GM23338 (cell line): ENCODE results near the gene GALNT9. TPM values are rescaled to one million over a fixed set of nuclear protein-coding genes. Genes with fewer than 3 reads are reported as not detected.
A peak's percentile ranks its signal among the peaks of the same experiment; 100 is the strongest.

Experiments used
- ATAC-seq: fragments of 200-7000 bp; cut with Tn5 transposase; 3 replicates; pipeline ENCODE4 v1.9.1; 2020
- DNase-seq: peaks from one replicate; pipeline ENCODE4 v3.0.0-alpha.2; 2015; ENCODE audit warnings: low spot score
- H2AFZ ChIP-seq: fragments of 200-600 bp; sonication (generic); 2 replicates; pipeline ENCODE4 v1.8.0; 2016; ENCODE audit warnings: antibody characterized with exemption, mild to moderate bottlenecking, moderate library complexity
- H3F3A ChIP-seq: fragments of 200-600 bp; sonication (generic); replicated peaks from 2 replicates; pipeline ENCODE4 v1.8.0; 2017; ENCODE audit warnings: antibody characterized with exemption, mixed run types, low read depth
- H3K27ac ChIP-seq: fragments of 200-600 bp; sonication (generic); 2 replicates; pipeline ENCODE4 v1.6.1; 2016; ENCODE audit warnings: low read depth
- H3K27me3 ChIP-seq: fragments of 200-600 bp; sonication (generic); 2 replicates; pipeline ENCODE4 v1.8.0; 2016; ENCODE audit warnings: mild to moderate bottlenecking, mixed run types, moderate library complexity; ENCODE audit not compliant: insufficient read depth
- H3K36me3 ChIP-seq: fragments of 200-600 bp; sonication (generic); 2 replicates; pipeline ENCODE4 v1.8.0; 2016; ENCODE audit warnings: mild to moderate bottlenecking; ENCODE audit not compliant: insufficient read depth
- H3K4me1 ChIP-seq: fragments of 200-600 bp; sonication (generic); 2 replicates; pipeline ENCODE4 v1.8.0; 2016; ENCODE audit warnings: mild to moderate bottlenecking, moderate library complexity; ENCODE audit not compliant: insufficient read depth
- H3K4me2 ChIP-seq: fragments of 200-600 bp; sonication (generic); 2 replicates; pipeline ENCODE4 v1.7.1; 2017; ENCODE audit warnings: mixed run types
- H3K4me3 ChIP-seq: fragments of 200-600 bp; sonication (generic); 2 replicates; pipeline ENCODE4 v1.6.1; 2016; ENCODE audit warnings: mixed run types
- H3K79me2 ChIP-seq: fragments of 200-600 bp; sonication (generic); replicated peaks from 2 replicates; pipeline ENCODE4 v1.8.0; 2017; ENCODE audit warnings: mild to moderate bottlenecking; ENCODE audit not compliant: insufficient read depth
- H3K9me2 ChIP-seq: fragments of 200-600 bp; sonication (generic); 2 replicates; pipeline ENCODE4 v1.8.0; 2017; ENCODE audit not compliant: insufficient read depth
- H4K20me1 ChIP-seq: fragments of 200-600 bp; sonication (generic); replicated peaks from 2 replicates; pipeline ENCODE4 v1.8.0; 2017; ENCODE audit warnings: mild to moderate bottlenecking; ENCODE audit not compliant: insufficient read depth
- H3K27ac Mint-ChIP-seq: 2 replicates; pipeline ENCODE4 v1.8.0; 2020; ENCODE audit warnings: inconsistent platforms, mild to moderate bottlenecking, moderate library complexity, mixed read lengths
- H3K27me3 Mint-ChIP-seq: 3 replicates; pipeline ENCODE4 v1.8.0; 2022; ENCODE audit warnings: low read depth, mild to moderate bottlenecking, moderate library complexity, mixed read lengths, inconsistent platforms; ENCODE audit not compliant: insufficient read depth, poor library complexity
- H3K36me3 Mint-ChIP-seq: 3 replicates; pipeline ENCODE4 v1.8.0; 2021; ENCODE audit warnings: low read depth, mild to moderate bottlenecking, inconsistent platforms, moderate library complexity, mixed read lengths
- H3K4me1 Mint-ChIP-seq: 3 replicates; pipeline ENCODE4 v1.8.0; 2020; ENCODE audit warnings: mild to moderate bottlenecking, inconsistent platforms, mixed read lengths
- H3K4me3 Mint-ChIP-seq: 3 replicates; pipeline ENCODE4 v1.8.0; 2021; ENCODE audit warnings: moderate library complexity, mild to moderate bottlenecking, inconsistent platforms, mixed read lengths
- H3K9me3 Mint-ChIP-seq: 3 replicates; pipeline ENCODE4 v1.8.0; 2020; ENCODE audit warnings: moderate library complexity, mild to moderate bottlenecking, inconsistent platforms, mixed read lengths
- CREB1 ChIP-seq: fragments of 250-450 bp; sonication (Bioruptor Pico); IDR thresholded peaks from 2 replicates; pipeline ENCODE4 v1.5.0; 2020; ENCODE audit warnings: low read depth, mild to moderate bottlenecking, moderate library complexity
- CTCF ChIP-seq, 2 experiments: fragments of 200-600 bp in 1 of 2; sonication (generic) in 1 of 2; conservative IDR thresholded peaks; 2 replicates each; pipeline versions ENCODE4 v1.5.1 to v1.6.1; 2016 to 2017; ENCODE audit warnings: antibody characterized with exemption in 2 of 2, low read depth in 2 of 2, mild to moderate bottlenecking in 2 of 2, moderate library complexity in 1 of 2
- ETS1 ChIP-seq: IDR thresholded peaks from 2 replicates; pipeline ENCODE4 v1.6.1; 2016; ENCODE audit warnings: antibody characterized with exemption
- EZH2phosphoT487 ChIP-seq: fragments of 200-600 bp; sonication (generic); IDR thresholded peaks from one replicate; pipeline ENCODE4 v1.8.1; 2018; ENCODE audit warnings: antibody characterized with exemption; ENCODE audit not compliant: unreplicated experiment
- NANOG ChIP-seq: IDR thresholded peaks from 2 replicates; pipeline ENCODE4 v1.6.1; 2016; ENCODE audit warnings: antibody characterized with exemption, borderline replicate concordance
- POLR2AphosphoS5 ChIP-seq: IDR thresholded peaks from 2 replicates; pipeline ENCODE4 v1.6.1; 2016; ENCODE audit warnings: antibody characterized with exemption, low read depth
- STAT1 ChIP-seq: IDR thresholded peaks from one replicate; pipeline ENCODE4 v1.6.1; 2016; ENCODE audit warnings: antibody characterized with exemption; ENCODE audit not compliant: unreplicated experiment
- ZNF114 ChIP-seq: fragments of 250-450 bp; sonication (Bioruptor Pico); IDR thresholded peaks from 2 replicates; pipeline ENCODE4 v1.5.0; 2020; ENCODE audit warnings: mild to moderate bottlenecking, moderate library complexity
- ZNF331 ChIP-seq: fragments of 250-450 bp; sonication (Bioruptor Pico); IDR thresholded peaks from 2 replicates; pipeline ENCODE4 v1.5.0; 2020; ENCODE audit warnings: low read depth, mild to moderate bottlenecking, moderate library complexity
- polyA plus RNA-seq: library from polyadenylated mRNA; unstranded; fragments of >200 nt; fragmentation: Nextera tagmentation; extraction: Ambion mirVana; gene quantifications from 2 replicates; pipeline ENCODE4 v1.2.1, GENCODE V29; 2016
- total RNA-seq: library from RNA; depleted of rRNA; stranded (reverse); fragments of >200 nt; shearing (Covaris generic); gene quantifications from 2 replicates; pipeline ENCODE4 v1.2.3, GENCODE V29; 2014
- TF ChIP-seq, protein P1 (sequence below): IDR thresholded peaks from one replicate; pipeline ENCODE4 v1.6.1; 2018; ENCODE audit warnings: antibody characterized with exemption; ENCODE audit not compliant: unreplicated experiment

The GALNT9 gene
- total and polyA plus RNA-seq, 2 experiments from 2014 or later = 0.81 to 2.5 TPM

- no peak overlapping the region for H3K4me3 ChIP-seq
- no peak for DNase-seq
- no peaks in the 10 kb centered on the region for H3K4me1 ChIP-seq
- Mint-ChIP-seq H3K36me3 (peaks cover 3% of the 10 kb centered on the region; the same call in 2 of the 3 replicates), H3K4me3 (no peak overlapping the region), H3K27ac (no peak overlapping the region), H3K27me3 (peaks cover 18% of the 10 kb centered on the region), H3K9me3 (peaks cover 6% of the 10 kb centered on the region), H3K4me1 (no peaks in the 10 kb centered on the region)
- no peak overlapping the region for H3K27ac ChIP-seq
- H3K79me2 ChIP-seq = no peaks in the 10 kb centered on the region
- no peak overlapping the region for H2AFZ ChIP-seq
- H3K36me3 ChIP-seq = no peaks in the 10 kb centered on the region
- H3F3A ChIP-seq = no peaks in the 10 kb centered on the region
- ATAC-seq = no peak
- no peaks in the 10 kb centered on the region for H3K9me2 ChIP-seq
- H3K4me2 ChIP-seq = no peak overlapping the region
- TF ChIP-seq STAT1 = no peak
- 0 out of 2 replicates have a peak, but pooled peaks cover 3% of the 10 kb centered on the region for H3K27me3 ChIP-seq
- H4K20me1 ChIP-seq = no peaks in the 10 kb centered on the region
Measured at GRCh38 chr12:132215299-132215989, 113.9 kb downstream of the GALNT9 start.

DNA sequence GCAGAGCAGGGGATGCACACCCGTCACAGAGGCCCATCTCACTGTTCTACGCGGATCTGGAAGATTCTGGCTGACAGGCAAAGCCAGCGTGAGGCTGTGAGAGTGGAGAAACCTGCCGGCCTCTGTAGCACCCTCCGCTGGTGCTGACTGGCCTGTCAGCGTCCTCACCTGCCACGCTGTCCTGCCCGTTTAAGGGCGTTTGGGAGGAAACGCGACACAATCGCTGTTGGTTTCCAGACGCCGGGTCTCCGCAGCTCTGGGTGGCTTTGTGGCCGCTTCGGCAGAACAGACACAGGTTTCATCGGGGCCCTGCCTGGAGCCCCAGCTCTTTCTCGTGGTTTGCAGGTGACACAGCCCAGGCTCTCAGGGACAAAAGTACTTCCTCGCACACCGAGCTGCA lies 114.5 kb downstream of the GALNT9 start:
- Mint-ChIP-seq H3K4me1 (no peaks in the 10 kb centered on the region), H3K4me3 (no peak overlapping the region), H3K36me3 (no peaks in the 10 kb centered on the region; the same call in 2 of the 3 replicates), H3K9me3 (peaks cover under 1% of the 10 kb centered on the region), H3K27ac (no peak overlapping the region), H3K27me3 (peaks cover 18% of the 10 kb centered on the region)
- Histone ChIP-seq H3K27me3 (0 out of 2 replicates have a peak, but pooled peaks cover 3% of the 10 kb centered on the region), H3K4me2 (no peak overlapping the region), H3F3A (no peaks in the 10 kb centered on the region), H3K4me1 (no peaks in the 10 kb centered on the region), H3K27ac (no peak overlapping the region), H3K4me3 (no peak overlapping the region), H3K9me2 (no peaks in the 10 kb centered on the region), H2AFZ (no peak overlapping the region), H3K79me2 (no peaks in the 10 kb centered on the region), H3K36me3 (no peaks in the 10 kb centered on the region), H4K20me1 (no peaks in the 10 kb centered on the region)
- peak; percentile 49 for DNase-seq
- ATAC-seq = peak; percentile 76
- TF ChIP-seq CREB1 (CRISPR knock-in tag) = no peak
- TF ChIP-seq ETS1 = no peak
- TF ChIP-seq EZH2phosphoT487 = no peak
- peak; percentile 10 to 32; a peak in 2 of 4 replicates for TF ChIP-seq CTCF (conservative IDR thresholded peaks at IDR 0.05; ENCODE audit: low read depth in 2 of 2)

DNA sequence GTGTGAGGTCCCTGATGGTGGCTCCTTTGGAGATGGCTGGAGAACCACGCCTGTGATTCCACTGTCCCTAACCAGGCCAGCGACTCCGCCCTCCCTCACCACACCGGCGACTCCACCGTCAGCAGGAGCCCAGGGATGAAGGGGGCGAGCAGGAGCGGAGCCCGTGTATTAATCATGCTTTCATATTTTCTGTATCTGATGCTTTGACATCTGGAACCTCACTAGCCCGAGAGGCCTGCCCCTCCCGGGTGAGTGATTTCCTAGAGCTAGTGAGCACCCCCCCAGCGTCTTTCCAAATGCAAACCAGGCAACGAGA lies 115.3 kb downstream of the GALNT9 start:
- Histone ChIP-seq H3K9me2 (no peaks in the 10 kb centered on the region), H3K36me3 (no peaks in the 10 kb centered on the region), H4K20me1 (no peaks in the 10 kb centered on the region), H2AFZ (no peak overlapping the region), H3F3A (no peaks in the 10 kb centered on the region), H3K4me1 (no peaks in the 10 kb centered on the region), H3K27me3 (0 out of 2 replicates have a peak, but pooled peaks cover 3% of the 10 kb centered on the region), H3K79me2 (no peaks in the 10 kb centered on the region), H3K27ac (no peak overlapping the region), H3K4me2 (no peak overlapping the region), H3K4me3 (no peak overlapping the region)
- ATAC-seq (no peak), DNase-seq (no peak)
- H3K9me3 Mint-ChIP-seq = no peaks in the 10 kb centered on the region; the same call in none of the 3 replicates
- H3K4me3 Mint-ChIP-seq = no peak overlapping the region
- no peaks in the 10 kb centered on the region for H3K4me1 Mint-ChIP-seq
- no peaks in the 10 kb centered on the region for H3K36me3 Mint-ChIP-seq
- H3K27me3 Mint-ChIP-seq = peaks cover 16% of the 10 kb centered on the region
- no peak overlapping the region for H3K27ac Mint-ChIP-seq
- TF ChIP-seq, protein P1, sequence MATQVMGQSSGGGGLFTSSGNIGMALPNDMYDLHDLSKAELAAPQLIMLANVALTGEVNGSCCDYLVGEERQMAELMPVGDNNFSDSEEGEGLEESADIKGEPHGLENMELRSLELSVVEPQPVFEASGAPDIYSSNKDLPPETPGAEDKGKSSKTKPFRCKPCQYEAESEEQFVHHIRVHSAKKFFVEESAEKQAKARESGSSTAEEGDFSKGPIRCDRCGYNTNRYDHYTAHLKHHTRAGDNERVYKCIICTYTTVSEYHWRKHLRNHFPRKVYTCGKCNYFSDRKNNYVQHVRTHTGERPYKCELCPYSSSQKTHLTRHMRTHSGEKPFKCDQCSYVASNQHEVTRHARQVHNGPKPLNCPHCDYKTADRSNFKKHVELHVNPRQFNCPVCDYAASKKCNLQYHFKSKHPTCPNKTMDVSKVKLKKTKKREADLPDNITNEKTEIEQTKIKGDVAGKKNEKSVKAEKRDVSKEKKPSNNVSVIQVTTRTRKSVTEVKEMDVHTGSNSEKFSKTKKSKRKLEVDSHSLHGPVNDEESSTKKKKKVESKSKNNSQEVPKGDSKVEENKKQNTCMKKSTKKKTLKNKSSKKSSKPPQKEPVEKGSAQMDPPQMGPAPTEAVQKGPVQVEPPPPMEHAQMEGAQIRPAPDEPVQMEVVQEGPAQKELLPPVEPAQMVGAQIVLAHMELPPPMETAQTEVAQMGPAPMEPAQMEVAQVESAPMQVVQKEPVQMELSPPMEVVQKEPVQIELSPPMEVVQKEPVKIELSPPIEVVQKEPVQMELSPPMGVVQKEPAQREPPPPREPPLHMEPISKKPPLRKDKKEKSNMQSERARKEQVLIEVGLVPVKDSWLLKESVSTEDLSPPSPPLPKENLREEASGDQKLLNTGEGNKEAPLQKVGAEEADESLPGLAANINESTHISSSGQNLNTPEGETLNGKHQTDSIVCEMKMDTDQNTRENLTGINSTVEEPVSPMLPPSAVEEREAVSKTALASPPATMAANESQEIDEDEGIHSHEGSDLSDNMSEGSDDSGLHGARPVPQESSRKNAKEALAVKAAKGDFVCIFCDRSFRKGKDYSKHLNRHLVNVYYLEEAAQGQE = no peak
- TF ChIP-seq ZNF114 (CRISPR knock-in tag) (no peak), CREB1 (CRISPR knock-in tag) (no peak), POLR2AphosphoS5 (no peak), ZNF331 (CRISPR knock-in tag) (no peak), STAT1 (no peak), NANOG (no peak), CTCF (conservative IDR thresholded peaks at IDR 0.05; ENCODE audit: low read depth in 2 of 2) (no peak)
